Measurements from ENCODE around the gene ANAPC5. TPM values are rescaled to one million over a fixed set of nuclear protein-coding genes. Genes with fewer than 3 reads are reported as not detected.

Gene ANAPC5
- total RNA-seq, result 85.1 and 101 TPM in 2 replicates

DNA sequence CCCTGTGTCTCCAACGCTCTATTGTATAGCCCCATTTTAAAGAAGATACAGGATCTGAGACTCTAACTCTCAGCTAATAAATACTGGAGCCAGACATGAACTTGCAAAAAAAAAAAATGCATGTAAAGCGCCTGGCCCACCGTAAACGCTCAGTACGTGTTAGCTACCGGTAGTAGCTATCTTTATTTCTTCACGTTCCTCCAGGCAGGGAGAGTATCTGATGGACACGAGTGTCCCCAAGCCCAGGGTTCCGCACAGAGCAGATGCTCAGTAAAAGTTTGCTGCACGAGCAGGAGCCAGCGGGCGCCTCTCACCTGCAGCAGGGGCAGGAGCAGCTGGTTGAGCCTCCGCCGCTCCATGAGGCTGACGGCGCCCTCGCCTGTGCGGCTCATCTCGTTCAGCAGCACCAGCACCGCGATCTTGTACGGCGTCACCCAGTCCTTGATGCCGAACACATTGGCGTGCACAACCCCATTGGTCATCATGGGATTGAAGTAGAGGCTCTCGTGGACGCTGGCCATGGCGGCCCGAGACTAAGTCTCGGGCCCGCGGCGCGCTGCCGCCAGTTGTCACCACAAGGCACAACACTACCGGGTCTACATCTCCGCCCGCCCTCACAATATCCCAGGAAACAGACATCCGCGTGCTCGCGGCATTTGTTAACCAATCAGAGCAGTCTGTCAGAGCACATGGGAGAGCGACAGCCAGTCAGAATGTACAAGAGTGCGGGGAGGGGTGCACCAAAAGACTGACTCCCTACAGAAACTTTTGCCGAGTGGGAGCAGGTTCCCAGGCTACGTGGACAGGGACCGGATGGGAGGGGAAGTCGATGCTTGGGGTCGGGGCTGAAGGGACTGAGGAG, at the start of gene ANAPC5:
ANAPC5 (minus strand) TSS at position 592 of the 862 bp plus-strand sequence; CDS start at position 521, 71 bp downstream.

DNA sequence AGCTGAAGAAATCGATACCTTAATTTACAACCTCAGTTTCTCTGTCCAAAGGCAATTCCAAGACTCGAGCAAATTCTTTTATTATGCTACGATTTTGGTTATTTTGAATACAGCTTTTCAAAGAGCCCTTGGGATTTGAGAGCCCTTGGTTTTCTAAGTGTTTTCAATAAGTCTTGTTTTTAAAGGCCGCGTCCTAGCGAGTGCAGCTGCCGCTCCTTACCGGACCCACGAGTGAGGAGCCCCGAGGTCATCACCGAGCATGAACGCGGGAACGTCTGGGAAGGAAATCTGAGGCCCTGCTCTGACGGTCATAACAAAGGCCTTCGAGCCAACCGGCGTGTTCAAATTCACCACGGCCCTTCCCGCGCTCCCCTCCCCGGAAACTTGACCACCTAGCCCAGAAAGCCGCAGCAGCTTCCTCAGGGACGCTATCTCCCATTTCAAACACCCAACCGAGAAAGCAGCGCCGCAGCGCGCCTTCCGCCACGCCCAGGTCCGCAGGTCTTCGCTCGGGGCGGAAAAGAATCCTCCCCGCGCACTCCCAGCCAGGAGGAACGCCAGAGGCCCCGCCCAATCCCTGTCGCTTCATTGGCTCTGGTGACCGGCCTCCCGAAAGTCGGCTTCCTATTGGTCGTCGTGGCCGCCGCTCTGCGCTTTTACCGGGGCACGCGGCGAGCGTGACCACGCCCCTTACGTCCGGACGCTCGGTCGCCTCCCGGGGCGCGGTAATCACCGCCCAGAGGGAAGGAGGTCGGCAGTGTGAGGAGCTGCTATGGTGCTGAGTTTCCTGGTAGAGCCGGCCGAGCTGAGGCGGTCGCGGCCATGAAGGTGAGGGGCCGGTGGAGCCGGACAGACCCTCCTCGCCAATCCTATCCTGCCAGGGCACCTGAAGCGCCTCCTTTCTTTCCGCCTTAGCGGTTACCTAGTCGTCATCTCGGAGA, 47.5 kb upstream of the ANAPC5 start, which contains the start of gene RNF34:
RNF34 (plus strand) TSS at position 728 of the 941 bp plus-strand sequence; CDS start at position 823, 95 bp downstream.

DNA sequence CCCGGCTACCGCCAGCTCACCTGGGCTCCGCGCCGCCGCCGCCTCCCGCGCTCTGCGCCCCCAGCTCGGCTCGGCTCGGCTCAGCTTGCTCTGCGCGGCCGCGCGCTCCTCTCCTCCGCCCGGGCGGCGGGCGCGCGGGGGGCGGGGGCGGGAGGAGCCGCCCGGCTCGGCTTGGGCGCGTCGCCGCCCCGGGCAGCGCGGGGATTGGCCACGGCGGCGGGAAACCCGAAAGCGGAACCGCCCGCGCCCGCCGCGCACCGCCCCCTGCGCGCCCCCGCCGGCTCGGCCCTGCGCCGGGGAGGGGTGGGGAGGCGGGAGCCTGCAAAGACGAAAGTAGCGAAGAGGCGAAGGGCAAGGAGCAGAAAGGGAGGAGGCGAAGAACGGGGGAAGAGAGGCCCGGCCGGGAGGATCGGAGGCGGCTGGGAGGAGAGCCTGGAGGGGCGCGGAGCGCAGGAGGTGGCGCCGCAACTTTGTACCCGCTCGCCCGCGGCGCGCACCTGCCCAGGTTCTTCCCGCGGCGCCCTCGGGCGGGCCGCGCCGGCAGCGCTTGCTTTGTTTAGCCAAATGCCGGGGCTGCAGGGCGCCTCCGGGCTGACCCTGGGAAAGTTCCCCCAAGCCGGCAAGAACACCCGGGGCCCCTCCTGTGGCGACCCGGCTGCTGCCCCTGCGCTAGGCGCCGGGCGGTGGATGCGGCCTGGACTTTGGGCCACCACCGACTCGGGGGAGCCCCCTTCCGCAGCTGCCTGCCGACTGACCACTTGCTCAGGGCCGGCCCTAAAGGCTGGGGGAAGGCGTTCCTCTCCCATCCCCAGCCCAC, 55.4 kb downstream of the ANAPC5 start, which contains the start of gene CAMKK2:
CAMKK2 (minus strand) TSS at position 92 of the 817 bp plus-strand sequence. CDS start 22,183 bp downstream, outside the sequence.

Other genes with a start within 250 kb of the ANAPC5 start
- gene P2RX7, start 219.5 kb downstream of the ANAPC5 start, total RNA-seq, result 2.5 TPM in 1 of 2 replicates, not detected in the other
- gene P2RX4, start 142.3 kb downstream of the ANAPC5 start, total RNA-seq, result 12.5 and 43.8 TPM in 2 replicates
- gene CAMKK2, start 55.7 kb downstream of the ANAPC5 start, total RNA-seq, result 22.1 and 25.7 TPM in 2 replicates
- 31.0 and 32.2 TPM in 2 replicates for gene RNF34, start 47.7 kb upstream of the ANAPC5 start, total RNA-seq
- gene KDM2B, start 228.6 kb upstream of the ANAPC5 start, total RNA-seq, result 13.7 and 20.1 TPM in 2 replicates

Data from pericardium fibroblast (primary cell).